SIG-M5 treated with dmso at 0.1 percent for 504 hours (cell line): ENCODE data around the gene BARHL2.

Experiments used
- DNase-seq: peaks from one replicate; lab custom pipeline; 2025; ENCODE audit not compliant: unreplicated experiment; lab: John Stamatoyannopoulos, UW

BARHL2 gene

GRCh38 chr1:90724926-90725656, 8.0 kb upstream of the BARHL2 start:
- DNase-seq = no peak

GRCh38 chr1:90724361-90724760, 7.3 kb upstream of the BARHL2 start:
- no peak for DNase-seq

- no peak for DNase-seq
Observed at GRCh38 chr1:90723590-90724108, 6.5 kb upstream of the BARHL2 start.

- DNase-seq = no peak
Observed at GRCh38 chr1:90722874-90723589, 5.9 kb upstream of the BARHL2 start.

DNA sequence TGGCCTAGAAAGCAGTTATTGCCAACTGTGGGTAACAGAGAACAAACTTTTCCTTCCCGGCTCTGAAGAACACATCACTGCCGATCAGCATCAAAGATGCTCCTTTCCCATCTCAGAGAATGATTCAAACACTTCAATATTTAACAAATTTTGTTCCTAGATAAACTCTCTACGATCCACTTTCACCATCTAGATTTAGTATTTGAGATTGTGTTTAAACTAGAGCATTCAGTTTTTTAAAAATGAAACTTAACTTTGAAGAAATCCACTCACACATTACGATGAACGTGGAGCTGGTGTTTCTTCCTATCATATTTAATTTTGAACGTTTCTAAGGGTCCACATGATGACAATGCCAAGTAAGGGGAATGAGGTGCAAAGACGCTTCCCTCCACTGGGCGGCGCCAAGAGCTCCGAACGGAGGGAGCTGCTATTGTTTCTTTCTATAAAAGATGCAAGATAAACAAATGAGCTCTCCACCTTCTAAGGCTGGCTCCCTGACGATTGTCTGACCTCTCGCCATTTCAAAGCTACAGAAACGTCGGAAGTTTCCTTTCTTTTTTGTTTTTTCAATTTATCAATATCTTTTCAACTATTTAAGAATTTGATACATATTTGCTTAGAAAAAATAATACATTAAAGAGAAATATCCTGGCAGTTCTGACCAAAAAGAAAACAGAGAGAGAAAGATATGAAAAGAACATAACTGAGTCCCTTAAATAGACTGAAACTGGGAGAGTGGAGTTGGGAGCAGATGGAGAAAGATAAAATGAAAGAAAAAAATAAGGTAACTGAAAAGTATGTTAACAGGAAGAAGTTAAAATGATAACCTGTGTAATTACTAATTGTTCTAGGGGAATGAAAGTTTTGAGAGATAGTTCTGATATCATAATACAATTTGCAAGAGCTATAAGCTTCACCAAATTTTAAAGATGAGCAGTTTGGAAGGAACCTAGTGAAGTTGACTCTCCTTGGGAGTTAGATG, 4.4 kb upstream of the BARHL2 start:
- peak; percentile 46 for DNase-seq

- DNase-seq = no peak
Observed at GRCh38 chr1:90720145-90720636, 3.1 kb upstream of the BARHL2 start.

- DNase-seq = no peak
Observed at GRCh38 chr1:90719330-90720144, 2.4 kb upstream of the BARHL2 start.

- DNase-seq = no peak
Observed at GRCh38 chr1:90718411-90719329, 1.6 kb upstream of the BARHL2 start.

GRCh38 chr1:90717665-90718410, 736 bp upstream of the BARHL2 start:
- DNase-seq = no peak

GRCh38 chr1:90717356-90717664, 208 bp upstream of the BARHL2 start:
- DNase-seq = no peak

DNA sequence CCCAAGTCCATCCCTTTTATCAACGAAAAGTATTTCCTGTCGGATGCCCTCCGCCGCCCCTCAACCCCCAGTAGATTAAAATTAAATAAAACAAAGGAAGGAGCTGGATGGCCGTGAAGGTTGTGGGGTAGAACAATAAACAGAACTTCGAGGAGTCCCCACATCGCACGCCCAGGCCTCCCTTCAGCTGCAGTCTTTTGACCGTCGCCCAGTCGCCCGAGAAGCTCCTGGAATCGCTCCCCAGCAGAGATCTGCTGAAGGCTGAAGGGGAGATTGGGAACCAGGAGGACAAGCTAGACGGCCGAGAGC, 905 bp downstream of the BARHL2 start:
- DNase-seq = no peak

GRCh38 chr1:90715309-90715708, 1.8 kb downstream of the BARHL2 start:
- no peak for DNase-seq

GRCh38 chr1:90714521-90714951, 2.6 kb downstream of the BARHL2 start:
- DNase-seq = no peak

- DNase-seq = no peak
Observed at GRCh38 chr1:90713741-90714509, 3.2 kb downstream of the BARHL2 start.

DNA sequence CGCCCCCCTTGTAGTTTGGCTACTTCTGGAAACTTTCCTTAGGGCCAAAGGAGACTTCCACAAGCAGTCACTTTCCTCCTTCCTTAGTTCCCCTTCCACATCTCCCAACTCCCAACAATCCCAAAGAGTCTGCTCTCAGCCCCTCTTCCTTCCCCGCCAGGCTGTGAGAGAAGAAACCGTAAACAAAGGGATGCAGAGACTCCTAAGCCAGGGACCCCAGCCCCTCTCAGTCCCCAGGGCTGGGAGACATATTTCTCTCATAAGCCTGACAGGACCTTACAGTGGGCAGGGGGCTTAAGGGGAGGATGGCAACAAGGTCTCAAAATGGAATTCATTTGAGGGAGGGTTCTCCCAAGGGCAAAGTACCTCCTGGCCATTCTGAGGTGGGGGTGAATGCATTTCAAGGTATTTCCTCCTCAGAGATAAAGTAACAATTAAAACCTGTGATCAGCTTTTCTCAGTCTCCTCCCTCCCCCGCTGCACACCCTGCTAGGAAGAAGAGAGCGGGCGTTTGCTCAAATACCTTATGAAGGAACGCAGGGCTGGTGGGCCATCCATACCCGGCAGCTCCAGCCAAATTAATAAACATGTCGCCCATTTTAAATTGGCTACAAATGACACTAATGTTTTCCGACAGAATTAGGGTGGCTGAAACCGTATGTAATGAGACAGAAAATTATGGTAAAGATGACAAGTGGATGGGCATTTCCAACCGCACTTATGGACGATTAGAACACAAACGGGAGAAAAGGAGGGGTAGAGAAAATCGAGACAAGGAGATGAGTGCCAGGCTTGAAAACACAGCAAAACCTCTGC, 4.0 kb downstream of the BARHL2 start:
- DNase-seq = no peak

DNA sequence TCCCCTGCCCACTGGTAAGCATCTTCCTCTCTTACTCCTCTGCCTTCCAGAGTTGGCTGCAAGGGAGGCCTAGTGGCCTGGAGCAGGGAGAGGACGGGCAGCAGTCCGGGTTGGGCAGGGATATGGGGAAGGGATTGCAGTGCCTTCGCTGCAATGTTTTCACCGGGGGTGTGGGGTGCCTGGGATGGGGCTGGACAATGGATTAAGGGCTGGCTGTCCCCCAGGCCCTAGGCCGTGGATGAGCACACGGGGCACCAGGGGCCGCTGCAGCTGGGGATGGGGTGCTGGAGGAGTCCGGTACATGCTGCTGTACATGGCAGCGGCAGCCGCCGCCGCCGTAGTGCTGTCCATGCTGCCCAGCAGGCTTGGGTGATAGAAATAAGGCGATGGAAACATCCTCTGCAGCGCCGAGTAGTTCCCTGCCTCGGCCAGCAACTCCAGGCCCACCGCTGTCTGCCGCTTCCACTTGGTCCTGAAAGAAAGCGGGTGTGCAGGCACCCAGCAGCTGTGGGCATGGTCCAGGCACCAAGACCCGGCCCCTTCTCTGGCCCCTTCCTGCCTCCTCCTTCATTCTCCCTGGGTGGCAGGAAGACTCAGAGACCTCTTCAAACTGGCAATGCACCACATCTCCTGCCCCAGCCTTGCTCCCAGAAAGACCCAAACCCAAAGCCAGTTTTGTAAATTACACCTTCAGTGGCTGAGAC, 4.8 kb downstream of the BARHL2 start:
- DNase-seq = no peak

- DNase-seq = no peak
Observed at GRCh38 chr1:90711696-90712095, 5.4 kb downstream of the BARHL2 start.
